Measurements from ENCODE around the gene SINHCAF.
"Not testable (repeated sequence)": the region's sequence is repeated elsewhere in the genome, so short reads cannot be mapped to it uniquely, and the experiment has no call there.

- TF ChIP-seq CTCF (IDR thresholded peaks at IDR 0.05; ENCODE audit: low read depth, low read length, poor library complexity, severe bottlenecking); EZH2phosphoT487 (IDR thresholded peaks at IDR 0.05; ENCODE audit: borderline replicate concordance, low read length): not testable (repeated sequence)
These were observed 87.6 kb downstream of the SINHCAF start for GRCh38 chr12:31238333-31238732.
